GM19452 (cell line): ENCODE data around the gene LINS1.

Experiments used
- ATAC-seq: cut with Tn5 transposase; IDR thresholded peaks from one replicate; pipeline ENCODE4 v1.9.1; 2021; ENCODE audit not compliant: unreplicated experiment

LINS1 gene

GRCh38 chr15:100560323-100560722 is 41.7 kb downstream of the LINS1 start:
- ATAC-seq, result no peak

DNA sequence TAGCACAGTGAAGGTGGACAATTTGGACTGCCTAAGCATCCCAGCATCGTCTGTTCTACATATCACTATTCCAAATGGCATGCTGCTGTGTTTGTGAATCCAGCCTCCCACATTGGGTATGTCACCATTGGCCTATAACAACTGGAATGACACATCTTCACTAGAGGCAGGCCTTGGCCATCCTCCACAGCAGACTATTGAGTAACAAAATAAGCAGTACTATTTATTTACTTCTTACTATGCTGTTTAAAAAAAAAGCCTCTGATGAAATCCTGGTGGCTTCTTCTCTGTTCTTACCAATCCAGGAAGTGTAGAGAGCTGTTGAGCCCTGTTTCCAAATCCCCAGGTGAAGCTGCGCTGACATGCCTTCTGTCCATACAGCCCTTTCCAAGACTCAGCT is 42.7 kb downstream of the LINS1 start:
- no peak for ATAC-seq

DNA sequence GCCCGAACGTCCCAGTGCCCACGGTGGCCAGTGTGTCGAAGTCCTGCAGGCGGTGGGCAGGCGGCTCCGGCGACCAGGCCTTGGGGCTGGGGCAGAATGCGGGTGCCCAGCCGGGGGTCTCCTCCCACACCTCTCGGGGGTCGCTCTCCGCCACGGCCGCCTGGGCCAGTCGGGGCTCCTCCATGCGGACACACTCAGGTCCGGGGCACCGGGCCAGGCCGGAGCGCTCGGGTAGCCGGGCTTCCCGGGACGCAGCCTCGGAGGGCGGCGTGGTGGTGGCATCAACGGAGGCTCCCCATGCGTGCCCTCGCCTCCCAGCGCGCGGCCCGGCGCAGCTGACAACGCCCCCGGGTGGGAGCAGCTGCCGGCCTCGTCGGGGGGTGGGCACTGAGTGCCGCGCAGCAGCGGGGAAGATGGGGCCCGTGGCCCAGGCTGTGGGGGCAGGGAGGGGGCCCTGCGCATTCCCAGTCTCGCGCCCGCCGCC is 43.2 kb downstream of the LINS1 start:
- no peak for ATAC-seq

DNA sequence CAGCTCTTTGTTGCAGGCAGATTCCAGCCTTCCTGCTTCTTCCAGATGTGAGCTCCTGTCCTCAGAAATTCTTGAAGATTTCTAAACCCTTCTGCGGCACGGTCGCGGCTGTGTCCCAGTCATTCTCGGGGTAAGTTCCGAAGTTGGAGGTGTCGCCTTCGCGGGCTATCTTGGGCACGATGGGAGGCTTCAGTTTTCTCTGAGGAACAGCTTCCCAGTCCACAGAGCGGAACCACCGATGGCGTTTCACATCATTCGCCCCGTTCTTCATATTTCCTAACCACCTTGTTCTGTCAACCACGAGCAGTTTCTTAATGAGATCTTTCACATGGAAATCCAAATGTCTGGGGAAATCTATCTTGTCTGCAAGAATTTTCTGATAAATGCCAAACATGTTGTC is 48.5 kb downstream of the LINS1 start:
- no peak for ATAC-seq

- ATAC-seq, result no peak
Observed at GRCh38 chr15:100547961-100548360, 54.0 kb downstream of the LINS1 start.

- ATAC-seq, result no peak
Observed at GRCh38 chr15:100544946-100545345, 57.0 kb downstream of the LINS1 start.

DNA sequence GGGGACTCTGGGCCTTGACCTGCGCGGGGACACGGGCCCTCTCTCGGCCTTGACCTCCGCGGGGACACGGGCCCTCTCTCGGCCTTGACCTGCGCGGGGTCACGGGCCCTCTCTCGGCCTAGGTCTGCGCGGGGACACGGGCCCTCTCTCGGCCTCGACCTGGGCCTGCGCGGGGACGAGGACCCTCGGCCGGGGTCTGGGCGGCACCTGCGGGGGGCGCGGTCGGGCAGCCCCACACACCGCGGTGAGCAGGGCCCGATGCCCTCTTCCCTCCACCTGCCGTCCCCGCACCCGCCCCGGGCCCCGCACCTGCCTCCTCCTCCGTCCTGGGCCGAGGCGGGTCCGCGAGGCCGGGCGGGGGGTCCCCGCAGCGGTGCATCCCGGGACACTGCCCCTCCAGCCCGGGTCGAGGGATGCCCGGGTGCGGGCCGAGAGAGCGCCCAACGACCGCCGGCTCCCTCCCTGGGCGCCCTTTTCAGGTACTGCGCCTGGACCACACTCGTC is 57.6 kb downstream of the LINS1 start:
- ATAC-seq, result no peak

- no peak for ATAC-seq
Observed at GRCh38 chr15:100542290-100542689, 59.7 kb downstream of the LINS1 start.

DNA sequence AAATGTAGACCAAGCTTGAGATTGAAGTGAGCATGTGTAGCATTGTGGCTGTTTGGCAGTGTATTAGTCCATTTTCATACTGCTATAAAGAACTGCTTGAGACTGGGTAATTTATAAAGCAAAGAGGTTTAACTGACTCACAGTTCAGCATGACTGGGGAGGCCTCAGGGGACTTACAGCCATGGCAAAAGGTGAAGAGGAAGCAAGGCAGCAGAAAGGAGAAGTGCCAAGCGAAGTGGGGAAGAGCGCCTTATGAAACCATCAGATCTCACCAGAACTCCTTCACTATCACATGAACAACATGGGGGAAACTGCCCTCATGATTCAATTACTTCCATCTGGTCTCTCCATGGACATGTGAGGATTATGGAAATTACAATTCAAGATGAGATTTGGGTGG is 64.7 kb downstream of the LINS1 start:
- no peak for ATAC-seq

GRCh38 chr15:100536733-100537132 is 65.3 kb downstream of the LINS1 start:
- ATAC-seq, result no peak

DNA sequence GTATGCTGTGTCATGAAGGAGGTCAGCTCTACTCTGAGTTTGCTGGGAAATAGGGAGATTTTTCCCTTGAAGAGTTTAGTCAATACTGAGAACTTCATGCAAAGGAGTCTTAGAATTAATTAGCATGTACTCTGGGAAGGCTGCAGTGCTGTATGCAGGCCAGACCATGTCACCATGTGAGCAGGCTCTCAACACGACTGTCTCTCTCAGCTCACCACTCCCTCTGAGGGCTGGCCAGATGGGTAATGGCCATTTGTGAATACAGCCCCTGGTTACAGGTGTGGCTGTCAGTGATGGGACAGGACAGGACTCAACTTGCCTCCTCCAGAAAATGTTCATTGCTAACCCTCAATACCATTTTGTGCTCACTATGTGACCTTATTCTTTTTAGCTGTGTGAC is 68.1 kb downstream of the LINS1 start:
- ATAC-seq, result no peak

DNA sequence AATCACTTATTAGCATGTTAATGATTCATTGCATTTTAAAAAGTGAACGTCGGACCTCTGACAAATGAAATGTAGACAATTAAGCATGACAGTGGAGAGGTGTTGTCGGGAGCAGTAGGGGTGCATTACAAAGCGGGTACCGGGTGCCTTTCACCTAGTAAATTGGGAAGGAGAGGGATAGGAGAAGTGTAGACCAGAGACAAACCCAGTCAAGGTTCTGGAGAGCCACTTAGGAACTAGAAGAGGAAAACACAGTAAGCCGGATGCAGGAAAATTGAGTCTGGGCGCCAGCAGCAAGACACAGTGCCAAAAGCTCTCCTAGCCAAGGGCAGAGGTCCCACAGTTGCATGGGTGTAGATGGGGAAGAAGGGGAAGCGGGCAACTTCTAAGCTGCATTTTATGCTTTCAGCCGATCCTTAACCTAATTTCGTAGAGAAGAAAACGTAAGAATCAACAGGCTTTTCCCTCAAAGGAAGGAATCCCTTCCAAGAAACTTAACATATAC is 70.1 kb downstream of the LINS1 start:
- no peak for ATAC-seq

GRCh38 chr15:100531204-100531603 is 70.8 kb downstream of the LINS1 start:
- ATAC-seq, result no peak

- ATAC-seq, result no peak
Observed at GRCh38 chr15:100529556-100529955, 72.4 kb downstream of the LINS1 start.

- no peak for ATAC-seq
Observed at GRCh38 chr15:100528833-100529428, 73.1 kb downstream of the LINS1 start, which contains the start of gene CERS3. CERS3 (minus strand) TSS chr15:100528950; CDS start chr15:100501849, 27,101 bp downstream.

DNA sequence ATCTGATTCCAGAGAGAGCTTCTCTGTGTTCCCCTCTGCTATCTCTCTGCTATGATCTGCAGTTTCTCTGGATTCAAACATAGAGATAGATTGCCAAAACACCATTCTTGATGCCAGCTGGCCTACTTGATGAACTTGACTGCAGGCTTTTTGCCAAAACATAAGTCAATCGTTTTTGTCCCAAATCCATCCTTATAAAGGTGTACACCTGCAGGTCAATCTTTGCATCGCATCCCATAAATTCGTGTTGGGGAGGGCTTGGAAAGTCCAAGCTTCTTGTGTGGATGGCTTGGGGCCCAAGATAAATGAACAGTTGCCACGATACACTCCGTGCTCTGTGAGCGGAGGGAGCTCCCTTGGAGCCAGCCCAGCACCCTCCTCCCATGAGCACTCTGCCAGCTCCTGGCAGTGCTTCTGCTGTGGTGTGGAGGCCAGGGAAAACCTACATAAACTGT is 75.9 kb downstream of the LINS1 start:
- ATAC-seq, result no peak

- no peak for ATAC-seq
Observed at GRCh38 chr15:100525436-100525835, 76.5 kb downstream of the LINS1 start.

GRCh38 chr15:100524326-100524725 is 77.7 kb downstream of the LINS1 start:
- ATAC-seq, result no peak

- ATAC-seq, result no peak
Observed at GRCh38 chr15:100521907-100522306, 80.1 kb downstream of the LINS1 start.

GRCh38 chr15:100520132-100520921 is 81.7 kb downstream of the LINS1 start:
- no peak for ATAC-seq

GRCh38 chr15:100517846-100518245 is 84.1 kb downstream of the LINS1 start:
- no peak for ATAC-seq
